GM12878 (cell line): ENCODE measurements around the gene MOXD1. TPM values are rescaled to one million over a fixed set of nuclear protein-coding genes. Genes with fewer than 3 reads are reported as not detected.
A peak's percentile ranks its signal among the peaks of the same experiment; 100 is the strongest.

ENCODE experiments used
- ASH2L ChIP-seq: fragments of 300-600, 200-600 bp; sonication (generic); IDR thresholded peaks from 2 replicates; pipeline ENCODE4 v1.6.1; 2017; ENCODE audit warnings: low read depth, mild to moderate bottlenecking, borderline replicate concordance
- ATF2 ChIP-seq: IDR thresholded peaks from 2 replicates; pipeline ENCODE4 v1.6.1; 2012; ENCODE audit warnings: low read length, inconsistent platforms
- BACH1 ChIP-seq: fragments of 450-650 bp; IDR thresholded peaks from 2 replicates; pipeline ENCODE4 v1.6.1; 2017; ENCODE audit warnings: mild to moderate bottlenecking, borderline replicate concordance
- BHLHE40 ChIP-seq, 2 experiments: fragments of 450-650 bp in 1 of 2; IDR thresholded peaks; 2 replicates each; pipeline ENCODE4 v1.6.1; 2011 to 2017; ENCODE audit warnings: low read depth in 2 of 2, borderline replicate concordance in 1 of 2, improper control_type of control experiment in 1 of 2, low read length in 1 of 2, mild to moderate bottlenecking in 1 of 2
- CEBPB ChIP-seq, 2 experiments: fragments of 150-350 bp in 1 of 2; IDR thresholded peaks; 2 replicates each; pipeline ENCODE4 v1.6.1; 2012 to 2014; ENCODE audit warnings: low read depth in 2 of 2, low read length in 2 of 2, borderline replicate concordance in 1 of 2, inconsistent platforms in 1 of 2
- ESRRA ChIP-seq: IDR thresholded peaks from 2 replicates; pipeline ENCODE4 v1.6.1; 2012; ENCODE audit warnings: mild to moderate bottlenecking, low read length, improper control_type of control experiment
- FOXK2 ChIP-seq: fragments of 450-650 bp; IDR thresholded peaks from 2 replicates; pipeline ENCODE4 v1.6.1; 2017; ENCODE audit warnings: mild to moderate bottlenecking, moderate library complexity
- JUND ChIP-seq: IDR thresholded peaks from 2 replicates; pipeline ENCODE4 v1.6.1; 2012; ENCODE audit warnings: low read depth, mild to moderate bottlenecking, low read length, improper control_type of control experiment, moderate library complexity
- MEF2A ChIP-seq: IDR thresholded peaks from 2 replicates; pipeline ENCODE4 v1.6.1; 2011; ENCODE audit warnings: low read depth, mild to moderate bottlenecking, low read length, moderate library complexity; ENCODE audit not compliant: insufficient read depth
- MXI1 ChIP-seq: fragments of 150-350 bp; IDR thresholded peaks from 2 replicates; pipeline ENCODE4 v1.6.1; 2011; ENCODE audit warnings: low read depth, mild to moderate bottlenecking, inconsistent platforms, low read length, improper control_type of control experiment
- MYB ChIP-seq: fragments of 150-350 bp; IDR thresholded peaks from 2 replicates; pipeline ENCODE4 v1.6.1; 2014; ENCODE audit warnings: mild to moderate bottlenecking, low read depth, low read length, borderline replicate concordance
- NFIC ChIP-seq: IDR thresholded peaks from 2 replicates; pipeline ENCODE4 v1.6.1; 2012; ENCODE audit warnings: low read depth, mild to moderate bottlenecking, inconsistent platforms, low read length, moderate library complexity
- POLR2A ChIP-seq: IDR thresholded peaks from 2 replicates; pipeline ENCODE4 v1.6.1; 2011; ENCODE audit warnings: low read depth, mild to moderate bottlenecking, low read length
- POU2F2 ChIP-seq: IDR thresholded peaks from 3 replicates; pipeline ENCODE4 v1.6.1; 2011; ENCODE audit warnings: low read depth, mild to moderate bottlenecking, low read length, borderline replicate concordance
- PRDM15 ChIP-seq: fragments of 450-650 bp; formaldehyde crosslinking; IDR thresholded peaks from 2 replicates; pipeline ENCODE4 v1.4.0; 2020; ENCODE audit warnings: mild to moderate bottlenecking, moderate library complexity
- SREBF2 ChIP-seq: IDR thresholded peaks from 2 replicates; pipeline ENCODE4 v1.6.1; 2012; ENCODE audit warnings: mild to moderate bottlenecking, low read length
- TARDBP ChIP-seq: IDR thresholded peaks from 2 replicates; pipeline ENCODE4 v1.6.1; 2016; ENCODE audit warnings: borderline replicate concordance
- TBL1XR1 ChIP-seq: IDR thresholded peaks from 2 replicates; pipeline ENCODE4 v1.6.1; 2012; ENCODE audit warnings: low read depth, low read length, improper control_type of control experiment
- TCF3 ChIP-seq: IDR thresholded peaks from 2 replicates; pipeline ENCODE4 v1.6.1; 2012; ENCODE audit warnings: low read depth, mild to moderate bottlenecking, low read length, borderline replicate concordance; ENCODE audit not compliant: insufficient read depth
- TCF7 ChIP-seq: IDR thresholded peaks from 2 replicates; pipeline ENCODE4 v1.6.1; 2014; ENCODE audit warnings: antibody characterized with exemption, borderline replicate concordance
- USF1 ChIP-seq: IDR thresholded peaks from 2 replicates; pipeline ENCODE4 v1.6.1; 2011; ENCODE audit warnings: borderline replicate concordance, low read depth, mild to moderate bottlenecking, moderate library complexity, mixed read lengths, low read length; ENCODE audit not compliant: insufficient read depth; ENCODE audit errors: extremely low read length
- WRNIP1 ChIP-seq: IDR thresholded peaks from 2 replicates; pipeline ENCODE4 v1.6.1; 2011; ENCODE audit warnings: low read depth, low read length, improper control_type of control experiment, borderline replicate concordance
- polyA plus RNA-seq, 11 experiments: library from polyadenylated mRNA; depleted of rRNA in 4 of 11; unstranded in 6 of 11; stranded (reverse) in 5 of 11; fragments of >200 nt; fragmentation: Nextera tagmentation in 4 of 11; fragmentation: Illumina TruSeq in 1 of 11; extraction: Ambion mirVana in 4 of 11; extraction: Trizol in 1 of 11; gene quantifications; 1 replicate in 1 of 11; 2 replicates in 10 of 11; pipeline versions ENCODE4 v1.2.1 to v1.2.3, GENCODE V29; 2011 to 2016; ENCODE audit warnings: inconsistent platforms in 2 of 11, missing spikeins in 2 of 11, low read depth in 1 of 11
- total RNA-seq, 4 experiments: library from RNA; depleted of rRNA in 3 of 4; stranded (reverse); fragments of >200 nt in 3 of 4; fragmentation: Illumina TruSeq in 1 of 4; extraction: Trizol in 1 of 4; gene quantifications; 2 replicates each; pipeline versions ENCODE4 v1.2.1 to v1.2.3, GENCODE V29; 2013 to 2021
- TF ChIP-seq, protein P1 (sequence below): fragments of 450-650 bp; IDR thresholded peaks from 2 replicates; pipeline ENCODE4 v1.6.1; 2016; ENCODE audit warnings: mild to moderate bottlenecking

Gene MOXD1
- total and polyA plus RNA-seq, 10 of the 15 experiments (the other 5 are each of a cell fraction or from before 2014, with no cell fraction given), result 0.03 to 2.1 (median 0.64) TPM

DNA sequence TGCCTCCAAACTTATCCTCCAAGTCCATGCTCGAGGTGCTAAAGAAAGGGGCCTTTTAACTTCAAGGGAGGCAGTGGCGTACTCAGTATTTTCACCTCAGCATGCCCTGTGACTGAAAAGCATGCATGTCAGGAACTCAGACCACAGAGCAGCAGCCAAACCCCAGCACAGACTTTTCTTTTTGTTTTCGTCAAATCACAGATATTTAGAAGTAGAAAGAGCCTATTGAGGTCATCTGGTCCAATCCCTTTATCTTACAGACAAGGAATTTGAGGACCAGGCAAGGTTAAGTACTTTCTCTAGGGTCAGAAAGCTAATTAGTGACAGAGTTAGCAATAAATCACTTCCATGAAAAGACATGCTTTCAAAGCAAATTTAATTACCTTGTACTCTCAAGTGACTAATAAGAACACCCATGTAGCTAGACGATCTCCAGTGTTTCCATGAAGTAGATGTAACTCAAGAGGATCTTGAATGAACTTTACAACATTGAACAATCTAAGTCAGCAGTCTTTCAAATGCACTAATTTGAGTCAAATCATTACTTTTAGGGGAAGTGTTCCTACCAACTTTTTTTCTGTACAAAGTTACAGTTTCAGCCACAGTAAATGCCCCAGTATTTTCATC is 35.9 kb downstream of the MOXD1 start (continued):
- no peak for TF ChIP-seq USF1
- TF ChIP-seq JUND, result peak; percentile 76; the same call in 1 of the 2 replicates
- no peak for TF ChIP-seq SREBF2
- TF ChIP-seq WRNIP1, result no peak
- peak; percentile 99 for TF ChIP-seq ATF2
- TF ChIP-seq MEF2A, result peak; percentile 93
- TF ChIP-seq POLR2A, result no peak
- TF ChIP-seq TARDBP, result no peak
- TF ChIP-seq ESRRA, result no peak
- no peak for TF ChIP-seq ASH2L
- no peak for TF ChIP-seq TCF3
- peak in 1 of 2 experiments; percentile 81; a peak in 1 of 4 replicates for TF ChIP-seq CEBPB (IDR thresholded peaks at IDR 0.05; ENCODE audit: borderline replicate concordance in 1 of 2, low read depth in 2 of 2, low read length in 2 of 2)
- peak; percentile 94; the same call in 1 of the 2 replicates for TF ChIP-seq TBL1XR1
- TF ChIP-seq TCF7, result peak; percentile 75
- TF ChIP-seq, protein P1, sequence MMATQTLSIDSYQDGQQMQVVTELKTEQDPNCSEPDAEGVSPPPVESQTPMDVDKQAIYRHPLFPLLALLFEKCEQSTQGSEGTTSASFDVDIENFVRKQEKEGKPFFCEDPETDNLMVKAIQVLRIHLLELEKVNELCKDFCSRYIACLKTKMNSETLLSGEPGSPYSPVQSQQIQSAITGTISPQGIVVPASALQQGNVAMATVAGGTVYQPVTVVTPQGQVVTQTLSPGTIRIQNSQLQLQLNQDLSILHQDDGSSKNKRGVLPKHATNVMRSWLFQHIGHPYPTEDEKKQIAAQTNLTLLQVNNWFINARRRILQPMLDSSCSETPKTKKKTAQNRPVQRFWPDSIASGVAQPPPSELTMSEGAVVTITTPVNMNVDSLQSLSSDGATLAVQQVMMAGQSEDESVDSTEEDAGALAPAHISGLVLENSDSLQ, result peak; percentile 81
- peak; percentile 84; the same call in 1 of the 2 replicates for TF ChIP-seq BACH1
- peak; percentile 72; the same call in 2 of the 3 replicates for TF ChIP-seq POU2F2
- TF ChIP-seq MXI1, result peak; percentile 39; the same call in 1 of the 2 replicates
- TF ChIP-seq NFIC, result peak; percentile 100
- no peak for TF ChIP-seq FOXK2
- TF ChIP-seq BHLHE40 (IDR thresholded peaks at IDR 0.05; ENCODE audit: borderline replicate concordance in 1 of 2, low read depth in 2 of 2, low read length in 1 of 2), result peak; percentile 38 to 80; a peak in 3 of 4 replicates
- no peak for TF ChIP-seq PRDM15 (CRISPR knock-in tag)
- no peak for TF ChIP-seq MYB
